BLaER1 treated with 17β-estradiol and CSF1 and Interleukin-3, amounts not matched to agents 10 nM and 100 nM (cell line): ENCODE measurements around the gene ALK.

ENCODE experiments used
- H3K27ac ChIP-seq, 11 experiments: shearing (Covaris generic); formaldehyde crosslinking; 2 replicates each; pipeline ENCODE4 v1.8.1; 2022
- H3K27me3 ChIP-seq, 11 experiments: shearing (Covaris generic); formaldehyde crosslinking; 2 replicates each; pipeline ENCODE4 v1.8.1; 2022
- H3K36me3 ChIP-seq, 11 experiments: shearing (Covaris generic); formaldehyde crosslinking; 2 replicates each; pipeline ENCODE4 v1.8.1; 2022
- H3K4me1 ChIP-seq, 10 experiments: shearing (Covaris generic); formaldehyde crosslinking; 2 replicates each; pipeline ENCODE4 v1.8.1; 2022
- H3K4me2 ChIP-seq, 11 experiments: shearing (Covaris generic); formaldehyde crosslinking; 2 replicates each; pipeline ENCODE4 v1.8.1; 2022
- H3K4me3 ChIP-seq, 10 experiments: shearing (Covaris generic); formaldehyde crosslinking; 2 replicates each; pipeline ENCODE4 v1.8.1; 2022
- H3K9ac ChIP-seq, 11 experiments: shearing (Covaris generic); formaldehyde crosslinking; 2 replicates each; pipeline ENCODE4 v1.8.1; 2022
- H3K9me3 ChIP-seq, 11 experiments: shearing (Covaris generic); formaldehyde crosslinking; replicated peaks in 1 of 11; 2 replicates each; pipeline ENCODE4 v1.8.1; 2022
- H4K20me1 ChIP-seq, 11 experiments: shearing (Covaris generic); formaldehyde crosslinking; 2 replicates each; pipeline ENCODE4 v1.8.1; 2022
- Cebpa-rat ChIP-seq, 11 experiments: shearing (Covaris generic); IDR thresholded peaks; 2 replicates each; pipeline ENCODE4 v1.8.1; 2022

The ALK gene

DNA sequence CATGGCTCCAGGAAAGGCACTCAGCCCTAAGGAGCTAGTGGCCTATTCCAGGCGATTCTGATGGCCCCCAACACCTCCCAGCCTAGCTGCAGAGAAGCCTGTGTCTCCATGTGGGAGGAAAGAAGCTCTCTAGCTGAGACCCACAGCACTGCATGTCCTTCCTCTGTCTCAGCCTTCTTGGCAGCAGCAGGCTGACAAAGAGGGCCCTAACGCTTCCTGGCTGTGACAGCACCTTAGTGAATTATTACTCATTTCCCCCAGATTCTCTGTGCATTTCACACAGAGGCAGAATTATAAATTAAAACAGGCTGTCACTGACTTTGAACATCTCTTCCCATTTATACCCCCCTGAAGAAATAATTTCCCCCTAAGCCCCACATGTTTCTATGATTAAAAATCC is 599.4 kb downstream of the ALK start:
- TF ChIP-seq Cebpa-rat (IDR thresholded peaks at IDR 0.05) = no peak
- Histone ChIP-seq H3K4me2 (peak overlapping the region in 7 of 11 experiments; percentile 13 to 75 (median 57); a peak in 11 of 22 replicates), H3K9ac (peak overlapping the region in 4 of 11 experiments; percentile 27 to 46 (median 33); a peak in 7 of 22 replicates), H3K27ac (peak overlapping the region in 7 of 11 experiments; percentile 4 to 72 (median 38); a peak in 10 of 22 replicates), H3K9me3 (no peaks in the 10 kb centered on the region; a peak in 1 of 22 replicates), H4K20me1 (no peaks in the 10 kb centered on the region), H3K27me3 (no peaks in the 10 kb centered on the region), H3K4me3 (no peak overlapping the region), H3K4me1 (peaks cover 7 to 69% (median 34%) of the 10 kb centered on the region in 10 experiments), H3K36me3 (no peaks in the 10 kb centered on the region)

DNA sequence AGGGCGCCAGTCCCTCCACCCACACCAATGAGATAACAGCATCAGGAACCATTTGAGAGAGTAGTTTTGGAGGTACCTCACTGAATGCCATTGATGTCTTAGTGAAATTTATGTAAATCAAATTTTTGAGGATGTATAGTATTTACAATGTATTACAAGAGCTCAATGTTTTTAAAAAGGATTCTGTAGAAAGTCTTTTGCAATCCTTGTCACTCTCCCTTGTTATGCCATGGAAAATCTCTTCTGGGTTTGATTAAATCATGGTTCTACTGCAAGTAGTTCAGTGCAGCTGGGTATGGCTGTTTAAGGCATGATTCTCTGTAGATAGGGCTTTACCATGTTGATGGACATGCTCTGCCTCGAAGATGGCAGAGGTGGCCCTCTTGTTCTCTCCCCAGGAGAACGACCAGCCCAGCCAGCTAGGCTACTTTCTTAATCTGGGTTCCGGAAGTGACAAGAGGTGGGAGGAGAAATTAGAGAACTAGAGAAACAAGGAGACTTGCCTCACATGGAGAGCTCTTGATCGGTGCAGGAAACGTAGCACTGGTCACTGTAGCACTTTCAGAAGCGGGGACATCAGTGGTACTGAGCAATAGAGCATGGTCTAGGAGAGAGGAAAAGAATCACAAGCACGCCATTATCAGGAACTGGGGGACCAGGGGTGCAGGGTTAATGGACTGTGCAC is 603.4 kb downstream of the ALK start:
- peaks cover 0 to 12% (median 0%) of the 10 kb centered on the region in 11 experiments; a peak in 2 of 22 replicates for H3K27me3 ChIP-seq

DNA sequence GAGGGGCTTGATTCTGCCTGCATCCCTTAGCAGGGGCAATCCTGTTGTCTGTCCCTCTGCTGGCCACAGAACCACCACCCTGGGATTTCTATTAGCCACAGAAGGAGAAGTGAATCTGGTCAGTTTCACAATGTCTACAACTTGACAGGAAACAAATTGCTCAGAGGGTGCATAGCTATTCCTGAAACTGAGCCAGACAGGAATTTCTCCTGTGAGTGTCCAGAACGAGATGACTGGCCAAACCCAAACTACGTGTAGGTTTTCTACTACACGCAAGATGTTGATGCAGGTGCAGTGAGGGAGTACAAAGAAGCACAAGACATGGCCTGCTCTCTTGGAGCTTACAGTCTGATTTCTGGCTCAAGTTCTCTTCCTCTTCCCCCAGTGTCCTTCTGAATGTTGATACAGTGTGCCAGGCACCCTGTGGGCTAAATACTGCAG is 604.3 kb downstream of the ALK start:
- H4K20me1 ChIP-seq = 0 out of 22 replicates have a peak, but pooled peaks cover 0 to 8% (median 0%) of the 10 kb centered on the region in 11 experiments
- peaks cover 55 to 96% (median 74%) of the 10 kb centered on the region in 10 experiments for H3K4me1 ChIP-seq
- H3K27ac ChIP-seq = peak overlapping the region in 9 of 11 experiments; percentile 46 to 84 (median 70); a peak in 18 of 22 replicates
- H3K4me2 ChIP-seq = peak overlapping the region; percentile 36 to 99 (median 90)
- peaks cover 0 to 13% (median 0%) of the 10 kb centered on the region in 11 experiments; a peak in 2 of 22 replicates for H3K27me3 ChIP-seq
- no peaks in the 10 kb centered on the region; a peak in 1 of 22 replicates for H3K9me3 ChIP-seq
- peak overlapping the region in 6 of 11 experiments; percentile 27 to 62 (median 54); a peak in 10 of 22 replicates for H3K9ac ChIP-seq
- peak overlapping the region in 3 of 10 experiments; percentile 4 to 33 (median 26); a peak in 5 of 20 replicates for H3K4me3 ChIP-seq
- TF ChIP-seq Cebpa-rat (IDR thresholded peaks at IDR 0.05) = peak; percentile 13 to 97 (median 85); a peak in 19 of 22 replicates
- H3K36me3 ChIP-seq = no peaks in the 10 kb centered on the region

More for the DNA sequence above, 603.4 kb downstream of the ALK start:
- Histone ChIP-seq H3K36me3 (no peaks in the 10 kb centered on the region), H3K4me3 (peak overlapping the region in 2 of 10 experiments; percentile 26 to 33; a peak in 3 of 20 replicates), H3K27ac (peak overlapping the region in 9 of 11 experiments; percentile 46 to 84 (median 70); a peak in 17 of 22 replicates), H3K4me2 (peak overlapping the region; percentile 36 to 99 (median 90); a peak in 21 of 22 replicates), H3K4me1 (peaks cover 47 to 96% (median 69%) of the 10 kb centered on the region in 10 experiments), H4K20me1 (0 out of 22 replicates have a peak, but pooled peaks cover 0 to 8% (median 0%) of the 10 kb centered on the region in 11 experiments), H3K9me3 (no peaks in the 10 kb centered on the region; a peak in 1 of 22 replicates), H3K9ac (peak overlapping the region in 4 of 11 experiments; percentile 36 to 59 (median 54); a peak in 5 of 22 replicates)
- no peak for TF ChIP-seq Cebpa-rat (IDR thresholded peaks at IDR 0.05)

DNA sequence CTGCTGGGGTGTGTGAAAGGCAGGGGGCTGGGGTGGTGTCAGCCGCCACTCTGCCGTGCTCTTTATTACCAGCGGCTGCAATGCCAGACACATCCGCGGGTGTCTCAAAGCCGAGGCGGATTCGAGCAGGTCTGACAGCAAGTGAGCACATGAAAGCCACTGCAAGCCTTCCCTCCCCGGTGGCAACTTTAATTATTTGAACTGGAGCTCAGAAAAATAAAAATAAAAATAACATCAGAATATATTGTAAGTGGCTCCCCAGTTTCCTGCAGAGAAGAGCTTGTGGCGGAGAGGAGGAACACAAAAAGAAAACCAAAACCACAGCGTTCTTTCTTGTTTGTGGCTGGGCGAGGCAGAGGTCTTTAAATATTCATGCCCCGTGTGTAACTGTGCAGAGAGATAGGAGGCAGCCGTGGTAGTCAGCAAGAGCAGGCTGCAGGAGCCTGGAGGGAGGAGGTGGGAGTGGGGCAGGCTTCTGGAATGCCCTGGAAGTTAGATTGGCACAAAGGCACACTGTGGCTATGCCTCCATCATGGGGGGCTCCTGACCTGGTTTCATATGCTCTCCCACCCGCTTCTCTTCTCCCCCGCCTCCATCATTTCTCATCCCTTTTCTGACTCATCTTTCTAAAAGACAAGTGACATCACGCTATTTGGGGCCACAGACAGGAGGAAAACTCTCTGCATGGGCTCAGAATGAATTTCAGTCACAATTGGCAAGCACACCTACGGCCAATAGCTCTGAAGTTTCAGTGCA is 606.4 kb downstream of the ALK start:
- Histone ChIP-seq H4K20me1 (0 out of 22 replicates have a peak, but pooled peaks cover 0 to 8% (median 0%) of the 10 kb centered on the region in 11 experiments), H3K36me3 (no peaks in the 10 kb centered on the region), H3K9me3 (no peaks in the 10 kb centered on the region), H3K4me1 (peaks cover 73 to 93% (median 87%) of the 10 kb centered on the region in 10 experiments), H3K4me3 (peak overlapping the region; percentile 22 to 63 (median 42); a peak in 18 of 20 replicates), H3K4me2 (peak overlapping the region; percentile 79 to 99 (median 90)), H3K27me3 (peaks cover 0 to 13% (median 0%) of the 10 kb centered on the region in 11 experiments; a peak in 2 of 22 replicates), H3K27ac (peak overlapping the region in 9 of 11 experiments; percentile 3 to 84 (median 68); a peak in 15 of 22 replicates), H3K9ac (peak overlapping the region in 10 of 11 experiments; percentile 7 to 71 (median 58); a peak in 18 of 22 replicates)
- no peak for TF ChIP-seq Cebpa-rat (IDR thresholded peaks at IDR 0.05)

DNA sequence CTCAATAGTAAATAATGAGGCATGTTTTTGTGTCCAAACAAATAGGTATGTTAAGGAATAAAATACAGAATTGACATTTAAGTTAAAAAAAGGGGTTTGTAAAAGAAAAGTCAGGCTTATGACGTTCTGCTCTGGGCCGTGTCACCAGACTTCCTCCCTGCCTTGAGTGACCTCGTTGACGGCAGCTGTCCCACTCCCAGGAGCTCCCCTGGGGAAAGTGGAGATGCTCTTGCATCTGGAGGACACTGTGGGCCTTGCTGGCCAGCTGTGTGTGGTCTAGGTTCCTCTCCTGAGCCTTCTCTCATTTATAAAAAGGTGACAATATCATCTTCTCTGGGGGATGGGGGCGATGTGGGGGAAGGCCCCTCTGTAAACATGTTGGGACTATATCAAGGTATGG is 609.9 kb downstream of the ALK start:
- 0 out of 22 replicates have a peak, but pooled peaks cover 0 to 8% (median 0%) of the 10 kb centered on the region in 11 experiments for H4K20me1 ChIP-seq
- no peaks in the 10 kb centered on the region for H3K9me3 ChIP-seq
- peak overlapping the region in 1 of 10 experiments; percentile 13; a peak in 1 of 20 replicates for H3K4me3 ChIP-seq
- no peaks in the 10 kb centered on the region for H3K36me3 ChIP-seq
- H3K27ac ChIP-seq = peak overlapping the region in 4 of 11 experiments; percentile 15 to 44 (median 29); a peak in 4 of 22 replicates
- peak overlapping the region; percentile 68 to 99 (median 90) for H3K4me2 ChIP-seq
- TF ChIP-seq Cebpa-rat (IDR thresholded peaks at IDR 0.05) = no peak
- peaks cover 0 to 13% (median 0%) of the 10 kb centered on the region in 11 experiments; a peak in 2 of 22 replicates for H3K27me3 ChIP-seq
- H3K9ac ChIP-seq = no peak overlapping the region; a peak in 1 of 22 replicates
- H3K4me1 ChIP-seq = peaks cover 60 to 68% (median 63%) of the 10 kb centered on the region in 10 experiments

DNA sequence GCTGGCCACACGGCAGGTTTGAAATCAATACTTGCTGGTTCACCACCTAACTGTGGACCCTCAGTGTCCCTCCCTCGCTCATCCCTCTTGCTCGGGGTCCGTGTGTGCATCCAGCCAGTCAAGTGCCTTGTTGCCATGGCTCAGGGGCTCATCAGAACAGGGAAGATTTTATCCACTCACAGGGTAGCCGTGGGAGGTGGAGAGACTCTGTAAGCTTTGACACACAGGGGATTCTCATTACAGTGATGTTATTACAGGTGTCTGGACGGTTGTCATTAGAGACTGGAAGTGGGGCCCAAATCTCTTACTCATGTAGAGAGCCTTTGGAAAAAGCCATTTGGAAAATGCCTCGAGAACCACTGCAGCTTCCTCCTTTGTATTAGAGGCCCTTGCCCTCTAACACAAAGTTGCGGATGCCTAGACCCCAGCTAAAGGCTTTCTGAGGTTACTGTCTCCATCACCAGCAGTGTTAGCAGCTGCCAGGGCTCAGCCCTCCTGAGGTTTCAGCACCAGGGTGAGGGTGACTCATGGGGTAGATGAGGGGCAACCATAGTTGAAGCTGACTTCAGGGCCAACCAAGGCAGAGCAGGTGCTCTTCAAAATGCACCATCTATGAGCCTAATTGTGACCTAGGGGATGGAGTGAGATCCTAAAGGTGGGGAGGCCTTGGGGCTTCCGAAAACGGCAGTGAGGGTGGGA is 610.6 kb downstream of the ALK start:
- peaks cover 0 to 13% (median 0%) of the 10 kb centered on the region in 11 experiments; a peak in 2 of 22 replicates for H3K27me3 ChIP-seq
- H3K36me3 ChIP-seq = no peaks in the 10 kb centered on the region
- H3K27ac ChIP-seq = peak overlapping the region in 1 of 11 experiments; percentile 41; a peak in 2 of 22 replicates
- no peak overlapping the region for H3K4me3 ChIP-seq
- peaks cover 53 to 61% (median 56%) of the 10 kb centered on the region in 10 experiments for H3K4me1 ChIP-seq
- no peak for TF ChIP-seq Cebpa-rat (IDR thresholded peaks at IDR 0.05)
- H4K20me1 ChIP-seq = 0 out of 22 replicates have a peak, but pooled peaks cover 0 to 8% (median 0%) of the 10 kb centered on the region in 11 experiments
- no peak overlapping the region for H3K9ac ChIP-seq
- no peaks in the 10 kb centered on the region for H3K9me3 ChIP-seq
- peak overlapping the region; percentile 68 to 99 (median 90) for H3K4me2 ChIP-seq

DNA sequence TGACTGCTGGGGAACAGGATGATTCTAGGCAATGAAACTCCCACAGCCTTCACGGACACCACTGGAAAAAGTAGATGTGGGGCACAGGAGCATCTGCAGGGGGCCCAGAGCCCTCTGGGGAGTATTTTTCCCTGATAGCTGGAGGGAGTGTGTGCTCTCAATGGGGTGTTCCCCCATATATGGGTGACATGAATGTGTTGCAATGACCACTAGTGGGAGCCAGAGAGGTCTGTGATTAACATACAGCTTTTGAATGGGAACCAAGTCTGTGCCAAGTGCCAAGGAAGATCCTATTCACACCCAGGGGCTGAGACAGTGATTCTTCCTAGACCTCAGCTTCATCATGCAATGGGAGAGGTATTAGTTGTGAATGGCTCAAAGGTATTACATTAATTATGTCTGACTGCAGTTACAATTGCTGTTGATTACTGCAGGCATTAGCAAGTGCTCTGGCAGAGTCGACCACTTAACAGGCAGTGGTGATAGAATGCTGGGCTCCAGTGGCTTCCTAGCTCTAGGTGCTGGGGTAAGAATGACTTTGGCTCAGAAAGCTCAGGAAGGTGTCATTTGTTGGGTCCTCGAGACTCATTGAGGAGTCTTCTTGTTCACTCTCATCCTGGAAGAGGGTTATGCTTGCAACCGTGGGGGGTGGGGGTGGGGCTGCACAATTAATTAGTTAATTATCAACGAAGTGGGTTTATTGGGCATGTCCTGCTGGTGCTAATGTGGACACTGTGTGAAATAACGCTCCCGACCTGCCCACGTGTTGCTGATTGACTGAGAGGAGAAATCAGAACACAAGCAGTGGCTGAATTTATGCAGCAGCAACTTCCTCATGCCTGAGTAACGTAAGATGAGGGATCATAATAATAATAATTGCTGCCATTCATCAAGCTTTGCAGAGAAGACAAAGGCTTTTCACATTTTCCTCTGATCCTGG is 612.0 kb downstream of the ALK start:
- Histone ChIP-seq H3K27ac (no peak overlapping the region), H3K4me1 (peaks cover 40 to 47% (median 43%) of the 10 kb centered on the region in 10 experiments), H4K20me1 (no peaks in the 10 kb centered on the region), H3K9me3 (no peaks in the 10 kb centered on the region), H3K27me3 (peaks cover 0 to 13% (median 0%) of the 10 kb centered on the region in 11 experiments; a peak in 2 of 22 replicates), H3K36me3 (no peaks in the 10 kb centered on the region), H3K4me3 (no peak overlapping the region), H3K4me2 (peak overlapping the region in 2 of 11 experiments; percentile 20 to 44; a peak in 2 of 22 replicates), H3K9ac (no peak overlapping the region)
- no peak for TF ChIP-seq Cebpa-rat (IDR thresholded peaks at IDR 0.05)
